SJSA1 (cell line): ENCODE results near the gene ELOVL3. TPM values are rescaled to one million over a fixed set of nuclear protein-coding genes. Genes with fewer than 3 reads are reported as not detected.
"Not testable (repeated sequence)": the region's sequence is repeated elsewhere in the genome, so short reads cannot be mapped to it uniquely, and the experiment has no call there.

Source experiments
- DNase-seq, 2 experiments: peaks; one replicate each; pipeline ENCODE4 v3.0.0-alpha.2; 2015 to 2020; ENCODE audit warnings: low spot score in 2 of 2, low read depth in 1 of 2
- H3K27ac ChIP-seq: fragments of 250-450 bp; sonication (Bioruptor Pico); 2 replicates; pipeline ENCODE4 v1.5.1; 2020; ENCODE audit warnings: mild to moderate bottlenecking, moderate library complexity
- H3K27me3 ChIP-seq: fragments of 250-450 bp; sonication (Bioruptor Pico); replicated peaks from 2 replicates; pipeline ENCODE4 v1.5.1; 2020; ENCODE audit warnings: mild to moderate bottlenecking, moderate library complexity
- H3K36me3 ChIP-seq: fragments of 250-450 bp; sonication (Bioruptor Pico); 2 replicates; pipeline ENCODE4 v1.5.1; 2020; ENCODE audit warnings: mild to moderate bottlenecking
- H3K4me1 ChIP-seq: fragments of 250-450 bp; sonication (Bioruptor Pico); replicated peaks from 2 replicates; pipeline ENCODE4 v1.6.1; 2021; ENCODE audit warnings: mild to moderate bottlenecking
- H3K4me3 ChIP-seq: fragments of 250-450 bp; sonication (Bioruptor Pico); 2 replicates; pipeline ENCODE4 v1.5.1; 2020; ENCODE audit warnings: mild to moderate bottlenecking
- H3K9me3 ChIP-seq: fragments of 250-450 bp; sonication (Bioruptor Pico); replicated peaks from 2 replicates; pipeline ENCODE4 v1.5.1; 2020; ENCODE audit warnings: mild to moderate bottlenecking
- total RNA-seq: library from RNA; depleted of rRNA; stranded (reverse); fragments of >200 nt; shearing (Covaris generic); gene quantifications from 2 replicates; pipeline ENCODE4 v1.2.3, GENCODE V29; 2014

Gene ELOVL3
- total RNA-seq, 1 experiment from 2014 or later = not detected

GRCh38 chr10:102202386-102202785 lies 23.7 kb upstream of the ELOVL3 start:
- Histone ChIP-seq H3K36me3 (no peaks in the 10 kb centered on the region), H3K4me3 (no peak overlapping the region), H3K27ac (no peak overlapping the region), H3K4me1 (no peaks in the 10 kb centered on the region), H3K9me3 (peaks cover 8% of the 10 kb centered on the region), H3K27me3 (0 out of 2 replicates have a peak, but pooled peaks cover 3% of the 10 kb centered on the region)
- DNase-seq = no peak

- Histone ChIP-seq H3K4me3 (no peak overlapping the region), H3K27me3 (peaks cover 4% of the 10 kb centered on the region; the same call in 1 of the 2 replicates), H3K9me3 (peaks cover 8% of the 10 kb centered on the region), H3K27ac (no peak overlapping the region), H3K36me3 (no peaks in the 10 kb centered on the region), H3K4me1 (no peaks in the 10 kb centered on the region)
- no peak for DNase-seq
These were observed 17.6 kb upstream of the ELOVL3 start for GRCh38 chr10:102208311-102209035.

DNA sequence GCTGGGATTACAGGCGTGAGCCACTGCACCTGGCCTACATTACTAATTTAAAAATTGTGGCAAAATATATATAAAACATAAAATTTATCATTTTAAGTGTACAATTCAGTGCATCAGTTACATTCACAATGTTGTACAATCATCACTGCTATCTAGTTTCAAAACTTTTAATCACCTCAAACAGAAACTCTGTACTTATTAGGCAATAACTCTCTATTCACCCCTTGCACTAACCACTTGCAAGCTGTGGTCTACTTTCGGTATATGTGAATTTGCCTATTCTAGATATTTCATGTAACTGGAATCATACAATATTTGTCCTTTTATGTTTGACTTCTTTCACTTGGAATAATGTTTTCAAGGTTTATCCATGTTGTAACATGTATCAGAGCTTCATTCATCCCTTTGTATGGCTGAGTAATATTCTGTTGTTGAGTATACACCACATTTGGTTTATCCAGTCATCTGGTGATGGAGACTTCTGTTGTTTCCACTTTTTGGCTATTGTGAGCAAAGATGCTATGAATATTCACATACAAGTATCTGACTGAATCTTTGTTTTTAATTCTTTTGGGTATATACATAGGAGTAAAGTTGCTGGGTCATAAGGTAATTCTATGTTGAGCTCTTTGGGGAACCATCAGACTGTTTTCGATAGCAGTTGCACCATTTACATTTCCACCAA lies 14.3 kb upstream of the ELOVL3 start:
- no peak overlapping the region for H3K4me3 ChIP-seq
- no peak overlapping the region for H3K27ac ChIP-seq
- no peak for DNase-seq
- H3K4me1 ChIP-seq = no peaks in the 10 kb centered on the region
- H3K9me3 ChIP-seq = no peaks in the 10 kb centered on the region
- H3K36me3 ChIP-seq = no peaks in the 10 kb centered on the region
- H3K27me3 ChIP-seq = peaks cover 4% of the 10 kb centered on the region; the same call in 1 of the 2 replicates

DNA sequence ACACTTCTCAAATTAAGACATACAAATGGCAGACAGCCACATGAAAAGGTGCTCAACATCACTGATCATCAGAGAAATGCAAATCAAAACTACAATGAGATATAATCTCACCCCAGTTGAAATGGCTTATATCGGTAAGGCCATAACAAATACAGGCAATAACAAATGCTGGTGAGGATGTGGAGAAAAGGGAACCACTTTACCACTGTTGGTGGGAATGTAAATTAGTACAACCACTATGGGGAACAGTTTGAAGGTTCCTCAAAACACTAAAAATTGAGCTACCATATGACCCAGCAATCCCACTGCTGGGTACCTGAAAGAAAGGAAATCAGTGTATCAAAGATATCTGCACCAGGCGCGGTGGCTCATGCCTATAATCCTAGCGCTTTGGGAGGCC lies 12.5 kb upstream of the ELOVL3 start:
- H3K4me1 ChIP-seq, DNase-seq, H3K4me3 ChIP-seq, H3K9me3 ChIP-seq, H3K27ac ChIP-seq, H3K27me3 ChIP-seq, H3K36me3 ChIP-seq: not testable (repeated sequence)

DNA sequence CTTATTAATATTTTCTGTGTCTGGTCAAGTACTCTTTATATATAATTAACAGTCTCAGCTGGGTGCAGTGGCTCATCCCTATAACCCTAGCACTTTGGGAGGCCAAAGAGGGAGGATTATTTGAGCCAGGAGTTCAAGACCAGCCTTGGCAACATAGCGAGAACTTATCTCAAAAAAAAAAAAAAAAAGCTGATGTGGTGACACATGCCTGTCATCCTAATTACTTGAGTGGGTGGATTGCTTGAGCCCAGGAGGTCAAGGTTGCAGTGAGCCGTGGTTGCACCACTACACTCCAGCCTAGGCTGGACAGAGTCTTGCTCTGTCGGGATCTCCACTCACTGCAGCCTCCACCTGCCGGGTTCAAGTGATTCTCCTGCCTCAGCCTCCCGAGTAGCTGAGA lies 6.7 kb upstream of the ELOVL3 start:
- no peaks in the 10 kb centered on the region for H3K4me1 ChIP-seq
- H3K27me3 ChIP-seq = peaks cover 25% of the 10 kb centered on the region
- no peak for DNase-seq
- no peak overlapping the region for H3K27ac ChIP-seq
- no peaks in the 10 kb centered on the region for H3K36me3 ChIP-seq
- H3K9me3 ChIP-seq = no peaks in the 10 kb centered on the region
- no peak overlapping the region for H3K4me3 ChIP-seq

DNA sequence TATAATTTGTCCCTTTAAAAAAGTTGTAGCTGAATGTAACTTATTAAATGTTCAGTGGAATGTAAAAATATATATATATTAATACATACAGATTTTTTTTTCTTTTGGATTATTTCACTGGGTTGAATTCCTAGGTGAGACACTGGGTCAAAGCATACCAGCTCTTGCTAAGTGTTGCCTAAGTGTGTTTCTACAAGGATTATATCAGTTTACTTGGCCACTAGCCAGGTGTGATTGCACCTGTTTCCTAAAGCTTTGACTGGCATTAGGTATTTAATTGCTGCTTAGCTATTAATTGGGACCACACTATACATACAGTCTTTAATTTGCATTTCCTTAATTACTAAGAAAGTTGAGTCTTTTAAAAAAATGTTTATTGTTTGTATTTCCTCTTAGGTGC lies 5.5 kb upstream of the ELOVL3 start:
- Histone ChIP-seq H3K4me3 (no peak overlapping the region), H3K27me3 (peaks cover 25% of the 10 kb centered on the region), H3K9me3 (no peaks in the 10 kb centered on the region), H3K27ac (no peak overlapping the region), H3K36me3 (no peaks in the 10 kb centered on the region), H3K4me1 (peaks cover 7% of the 10 kb centered on the region)
- DNase-seq = no peak

DNA sequence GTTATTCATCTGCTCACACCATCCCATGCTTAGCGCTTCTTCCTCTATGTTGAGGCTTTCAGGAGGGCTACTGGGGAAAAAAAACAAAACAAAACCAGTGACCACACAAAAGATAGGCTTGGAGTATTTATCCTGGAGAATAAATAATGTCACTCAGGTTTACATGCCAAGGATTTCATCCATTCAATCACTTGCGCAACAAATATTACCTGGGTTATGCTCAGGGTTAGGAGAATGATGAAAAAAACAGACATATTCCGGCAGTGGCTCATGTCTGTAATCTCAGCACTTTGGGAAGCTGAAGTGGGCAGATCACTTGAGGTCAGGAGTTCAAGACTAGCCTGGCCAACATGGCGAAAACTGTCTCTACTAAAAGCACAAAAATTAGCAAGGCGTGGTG lies 3.3 kb upstream of the ELOVL3 start:
- no peak for DNase-seq
- Histone ChIP-seq H3K27me3 (peaks cover 27% of the 10 kb centered on the region), H3K9me3 (no peaks in the 10 kb centered on the region), H3K36me3 (no peaks in the 10 kb centered on the region), H3K4me1 (peaks cover 17% of the 10 kb centered on the region), H3K27ac (no peak overlapping the region), H3K4me3 (no peak overlapping the region)

- Histone ChIP-seq H3K4me1 (peaks cover 32% of the 10 kb centered on the region), H3K36me3 (no peaks in the 10 kb centered on the region), H3K27me3 (peaks cover 38% of the 10 kb centered on the region), H3K4me3 (no peak overlapping the region), H3K9me3 (0 out of 2 replicates have a peak, but pooled peaks cover 4% of the 10 kb centered on the region), H3K27ac (no peak overlapping the region)
- no peak for DNase-seq
These were observed 407 bp downstream of the ELOVL3 start for GRCh38 chr10:102226542-102226870.

GRCh38 chr10:102227050-102227449 lies 951 bp downstream of the ELOVL3 start:
- Histone ChIP-seq H3K4me3 (no peak overlapping the region), H3K36me3 (no peaks in the 10 kb centered on the region), H3K4me1 (peaks cover 32% of the 10 kb centered on the region), H3K27me3 (peaks cover 38% of the 10 kb centered on the region), H3K9me3 (0 out of 2 replicates have a peak, but pooled peaks cover 4% of the 10 kb centered on the region), H3K27ac (no peak overlapping the region)
- DNase-seq = no peak

DNA sequence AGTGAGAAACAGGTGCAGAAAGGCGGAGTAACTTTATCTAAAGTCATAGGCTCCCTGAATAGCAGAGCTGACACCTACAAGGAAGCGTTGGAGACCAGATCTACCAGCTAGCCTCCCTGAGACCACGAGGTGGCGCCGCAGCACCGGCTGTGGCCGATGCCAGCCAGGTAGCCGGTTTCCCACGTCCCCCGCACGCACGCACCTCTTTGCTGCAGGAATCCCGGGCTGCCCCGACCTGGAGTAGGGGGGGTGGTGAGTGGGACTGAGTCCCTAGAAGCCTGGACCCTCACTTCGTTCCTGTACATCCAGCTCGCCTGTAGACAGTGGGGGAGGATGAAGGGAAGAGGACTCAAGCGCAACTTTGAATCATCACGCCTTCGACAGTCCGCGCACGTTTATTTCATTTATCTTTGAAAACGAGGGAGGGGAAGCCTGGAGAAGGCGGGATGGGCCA lies 3.7 kb downstream of the ELOVL3 start:
- peak; percentile 74 to 76 for DNase-seq
- Histone ChIP-seq H3K9me3 (0 out of 2 replicates have a peak, but pooled peaks cover 4% of the 10 kb centered on the region), H3K27me3 (peaks cover 31% of the 10 kb centered on the region), H3K4me1 (peaks cover 32% of the 10 kb centered on the region), H3K36me3 (no peaks in the 10 kb centered on the region), H3K4me3 (peak overlapping the region; percentile 28), H3K27ac (no peak overlapping the region)

DNA sequence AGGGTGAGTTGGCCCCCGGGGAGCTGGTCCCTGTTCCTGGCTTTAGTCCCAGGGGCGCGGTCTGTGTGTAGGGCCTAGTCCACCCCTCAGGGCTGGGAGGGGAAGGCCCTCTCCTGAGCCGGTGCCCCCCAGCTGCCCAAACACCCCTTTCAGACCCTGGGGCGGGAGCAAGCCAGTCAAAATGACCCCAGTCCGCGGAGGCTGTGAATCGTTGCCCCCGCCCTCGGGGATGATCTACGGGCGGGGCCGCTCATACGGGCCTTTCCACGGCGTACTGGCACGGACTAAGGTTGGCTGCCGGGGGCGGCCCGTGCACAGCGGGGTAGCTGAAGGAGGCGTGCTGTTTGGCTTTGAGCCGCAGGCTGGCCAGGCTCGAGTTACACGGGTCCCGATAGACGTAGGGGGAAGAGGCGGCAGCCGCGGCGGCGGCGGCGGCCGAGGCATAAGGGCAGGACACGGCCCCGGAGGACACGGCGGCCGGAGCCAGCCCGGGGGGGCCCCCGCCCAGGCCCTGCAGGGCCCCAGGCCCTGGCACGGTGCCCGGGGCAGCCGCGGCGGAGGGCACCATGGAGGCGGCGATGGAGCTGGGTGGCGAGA lies 4.3 kb downstream of the ELOVL3 start:
- Histone ChIP-seq H3K4me3 (peak overlapping the region; percentile 28), H3K4me1 (peaks cover 29% of the 10 kb centered on the region), H3K27me3 (peaks cover 31% of the 10 kb centered on the region), H3K27ac (no peak overlapping the region), H3K36me3 (no peaks in the 10 kb centered on the region), H3K9me3 (0 out of 2 replicates have a peak, but pooled peaks cover 4% of the 10 kb centered on the region)
- DNase-seq = peak in 1 of 2 experiments; percentile 65

GRCh38 chr10:102230861-102231356 lies 4.8 kb downstream of the ELOVL3 start:
- H3K9me3 ChIP-seq = 0 out of 2 replicates have a peak, but pooled peaks cover 4% of the 10 kb centered on the region

GRCh38 chr10:102231357-102232318 lies 5.5 kb downstream of the ELOVL3 start:
- no peak overlapping the region for H3K27ac ChIP-seq
- peak; percentile 32 to 63 for DNase-seq
- no peak overlapping the region for H3K4me3 ChIP-seq
- H3K36me3 ChIP-seq = no peaks in the 10 kb centered on the region
- 0 out of 2 replicates have a peak, but pooled peaks cover 4% of the 10 kb centered on the region for H3K9me3 ChIP-seq
- H3K4me1 ChIP-seq = peaks cover 22% of the 10 kb centered on the region
- H3K27me3 ChIP-seq = peaks cover 31% of the 10 kb centered on the region

More at GRCh38 chr10:102230861-102231356, 4.8 kb downstream of the ELOVL3 start:
- H3K27me3 ChIP-seq = peaks cover 31% of the 10 kb centered on the region
- no peak overlapping the region for H3K27ac ChIP-seq
- H3K4me1 ChIP-seq = peaks cover 28% of the 10 kb centered on the region
- no peaks in the 10 kb centered on the region for H3K36me3 ChIP-seq
- peak in 1 of 2 experiments; percentile 19 for DNase-seq
- peak overlapping the region; percentile 28 for H3K4me3 ChIP-seq
